HG03196 (cell line): ENCODE measurements around the gene EXOC5.
A peak's percentile ranks its signal among the peaks of the same experiment; 100 is the strongest.
"Not testable (repeated sequence)": the region's sequence is repeated elsewhere in the genome, so short reads cannot be mapped to it uniquely, and the experiment has no call there.

Experiments used
- ATAC-seq: cut with Tn5 transposase; IDR thresholded peaks from one replicate; pipeline ENCODE4 v1.9.1; 2021; ENCODE audit not compliant: unreplicated experiment

EXOC5 gene

DNA sequence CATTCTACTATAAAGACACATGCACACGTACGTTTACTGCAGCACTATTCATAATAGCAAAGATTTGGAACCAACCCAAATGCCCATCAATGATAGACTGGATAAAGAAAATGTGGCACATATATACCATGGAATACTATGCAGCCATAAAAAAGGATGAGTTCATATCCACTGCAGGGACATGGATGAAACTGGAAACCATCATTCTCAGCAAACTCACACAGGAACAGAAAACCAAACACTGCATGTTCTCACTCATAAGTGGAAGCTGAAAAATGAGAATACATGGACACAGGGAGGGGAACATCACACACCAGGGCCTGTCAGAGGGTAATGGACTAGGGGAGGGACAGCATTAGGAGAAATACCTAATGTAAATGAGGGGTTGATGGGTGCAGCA is 10.5 kb downstream of the EXOC5 start:
- not testable (repeated sequence) for ATAC-seq

DNA sequence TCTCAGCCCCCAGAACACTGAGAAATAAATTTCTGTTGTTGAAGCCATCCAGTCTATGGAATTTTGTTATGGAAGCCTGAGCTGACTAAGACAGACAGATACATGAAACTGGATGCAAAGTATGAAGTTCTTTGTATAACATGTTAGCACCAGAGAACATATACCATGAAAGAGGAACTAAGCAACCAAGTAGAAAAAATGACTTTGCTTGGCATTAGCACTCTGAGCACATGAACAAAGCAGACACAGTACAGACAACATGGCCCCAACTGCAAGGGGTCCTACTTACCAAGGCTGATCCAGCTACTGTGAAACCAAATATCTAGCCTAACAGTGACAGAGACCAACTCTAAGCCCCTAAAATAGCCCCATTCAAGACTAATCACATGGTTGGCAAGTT is 13.8 kb downstream of the EXOC5 start:
- ATAC-seq: peak; percentile 51

DNA sequence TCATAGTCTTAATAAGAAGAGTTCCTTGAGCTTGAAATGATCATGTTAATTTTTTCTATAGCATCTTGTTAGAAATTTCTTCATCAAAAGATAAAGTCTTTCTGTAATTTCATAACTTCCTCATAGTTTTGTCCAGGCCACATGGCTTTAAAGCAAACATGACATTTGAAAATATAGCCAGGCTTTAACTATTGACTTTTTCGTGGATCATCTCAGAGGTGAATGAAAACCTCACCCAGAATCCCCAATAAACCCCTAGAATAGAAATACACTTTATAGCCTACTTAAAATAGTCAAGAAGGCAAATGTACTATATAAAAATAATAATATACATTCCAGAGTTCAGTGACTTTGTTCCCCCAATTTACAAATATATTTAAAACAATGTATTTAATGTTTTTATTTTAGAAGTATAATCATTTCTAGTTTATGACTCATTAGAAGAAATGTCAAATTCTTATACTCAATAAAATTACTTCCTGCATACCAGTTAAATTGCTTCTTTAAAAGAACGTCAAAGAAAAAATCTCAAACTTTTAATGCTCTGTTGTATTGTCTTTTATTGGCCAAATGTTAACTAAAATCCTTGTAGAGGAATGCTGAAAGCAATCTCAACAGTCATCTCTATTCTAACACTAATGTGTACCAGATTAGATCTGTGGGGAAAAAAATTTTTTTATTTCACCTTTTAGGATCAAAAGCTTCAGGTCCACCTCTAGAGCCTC is 21.6 kb downstream of the EXOC5 start:
- ATAC-seq: no peak

DNA sequence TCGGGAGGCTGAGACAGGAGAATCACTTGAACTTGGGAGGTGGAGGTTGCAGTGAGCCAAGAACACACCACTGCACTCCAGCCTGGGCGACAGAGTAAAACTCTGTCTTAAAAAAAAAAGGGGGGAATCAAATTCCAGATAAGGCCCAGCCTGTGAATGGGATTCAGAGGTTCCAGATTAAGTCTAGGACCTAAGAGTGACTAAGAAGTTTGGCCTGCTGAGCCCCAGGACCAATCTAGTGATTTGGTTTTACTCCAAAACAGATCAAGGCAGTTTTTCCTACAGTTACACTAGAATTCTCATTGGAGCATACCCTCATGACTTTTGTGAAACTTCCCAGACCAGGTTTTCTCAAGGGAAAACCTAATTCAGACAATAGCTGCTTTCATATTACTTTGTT is 22.8 kb downstream of the EXOC5 start:
- ATAC-seq: no peak

DNA sequence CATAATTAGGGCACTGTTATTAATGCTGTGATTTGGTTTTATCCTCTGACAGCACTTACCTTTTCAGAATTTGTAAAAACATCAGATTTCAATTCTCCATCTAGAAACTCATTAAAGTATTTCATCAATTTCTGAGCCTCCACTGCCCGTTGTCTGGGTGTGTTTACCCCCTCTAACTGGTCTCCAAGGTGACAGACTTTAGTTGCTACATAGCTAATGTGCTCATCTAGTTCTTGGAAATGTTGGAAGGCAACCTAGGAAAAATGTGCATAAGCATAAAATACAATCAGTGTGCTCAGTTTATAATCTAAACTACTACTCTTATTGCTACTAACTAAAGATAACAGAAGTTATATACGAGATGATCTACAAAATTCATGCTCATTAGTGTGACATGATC is 24.6 kb downstream of the EXOC5 start:
- no peak for ATAC-seq

DNA sequence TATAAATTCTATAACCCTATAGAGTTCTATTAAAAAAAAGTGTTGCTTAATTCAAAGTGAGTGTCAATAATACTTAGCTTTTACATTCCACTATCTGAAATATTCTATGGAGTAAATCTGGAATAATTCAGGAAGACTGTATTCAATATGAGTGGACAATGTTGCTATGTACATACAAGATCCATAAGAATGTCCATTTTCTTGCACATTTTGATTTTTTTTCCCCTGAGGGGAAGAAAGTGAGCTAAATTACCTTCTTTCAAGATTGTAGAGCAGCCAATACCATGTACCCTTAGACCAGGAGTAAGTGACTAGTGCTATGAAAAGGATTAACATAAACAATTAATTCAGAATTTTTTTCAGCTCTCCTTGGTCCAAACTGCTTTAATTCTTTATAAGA is 25.4 kb downstream of the EXOC5 start:
- no peak for ATAC-seq

DNA sequence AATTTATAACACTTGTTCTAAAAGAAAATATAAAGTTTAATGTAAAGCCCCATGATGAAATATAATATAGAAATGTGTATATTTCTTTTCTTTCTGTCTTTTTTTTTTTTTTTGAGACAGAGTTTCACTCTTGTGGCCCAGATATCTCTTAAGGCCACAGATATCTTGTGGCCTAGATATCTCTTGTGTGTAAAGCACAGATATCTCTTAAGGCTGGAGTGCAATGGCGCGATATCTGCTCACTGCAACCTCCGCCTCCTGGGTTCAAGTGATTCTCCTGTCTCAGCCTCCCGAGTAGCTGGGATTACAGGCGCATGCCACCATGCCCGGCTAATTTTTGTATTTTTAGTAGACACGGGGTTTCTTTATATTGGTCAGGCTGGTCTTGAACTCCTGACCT is 28.6 kb downstream of the EXOC5 start:
- ATAC-seq: not testable (repeated sequence)

DNA sequence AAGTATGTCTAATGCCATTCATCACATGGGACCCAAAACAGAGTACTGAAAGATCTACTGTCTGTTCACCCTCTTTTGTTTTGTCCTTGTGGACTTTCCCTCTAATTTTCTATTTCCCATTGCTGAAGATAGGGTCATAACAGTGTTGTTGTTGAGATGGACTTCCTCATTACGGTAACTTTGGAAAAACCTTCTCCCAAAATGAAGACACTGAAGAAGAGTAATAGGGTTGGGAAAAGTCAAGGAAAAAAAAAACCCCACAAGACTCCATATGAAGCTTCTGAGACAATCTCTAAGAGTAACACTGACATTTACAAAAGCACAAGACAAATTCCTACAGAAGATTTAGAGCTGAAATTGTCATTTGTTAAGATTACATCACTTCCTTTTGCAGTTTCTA is 36.7 kb downstream of the EXOC5 start:
- no peak for ATAC-seq

DNA sequence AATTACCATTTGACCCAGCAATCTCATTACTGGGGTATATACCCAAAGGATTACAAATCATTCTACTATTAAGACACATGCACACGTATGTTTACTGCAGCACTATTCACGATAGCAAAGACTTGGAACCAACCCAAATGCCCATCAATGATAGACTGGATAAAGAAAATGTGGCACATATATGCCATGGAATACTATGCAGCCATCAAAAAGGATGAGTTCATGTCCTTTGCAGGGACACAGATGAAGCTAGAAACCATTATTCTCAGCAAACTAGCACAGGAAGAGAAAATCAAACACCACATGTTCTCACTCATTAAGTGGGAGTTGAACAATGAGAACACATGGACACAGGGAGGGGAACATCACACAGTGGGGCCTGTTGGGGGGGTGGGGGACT is 40.4 kb downstream of the EXOC5 start:
- ATAC-seq: not testable (repeated sequence)

DNA sequence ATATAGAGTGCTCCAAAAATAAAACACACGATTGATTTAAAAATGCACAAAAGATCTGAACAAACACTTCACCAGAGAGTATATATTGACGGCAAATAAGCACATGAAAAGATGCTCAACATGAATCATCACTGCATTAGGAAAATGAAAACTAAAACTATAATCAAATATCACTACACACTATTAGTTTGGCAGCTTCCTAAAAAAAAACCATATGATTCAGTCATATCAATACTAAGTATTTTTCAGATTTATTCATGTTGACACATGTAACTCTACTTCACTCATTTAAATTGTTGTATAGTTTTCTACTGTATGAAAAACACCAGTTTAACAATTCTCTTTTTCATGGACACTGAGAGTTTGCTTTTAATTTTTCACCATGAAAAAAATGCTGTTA is 41.6 kb downstream of the EXOC5 start:
- no peak for ATAC-seq

DNA sequence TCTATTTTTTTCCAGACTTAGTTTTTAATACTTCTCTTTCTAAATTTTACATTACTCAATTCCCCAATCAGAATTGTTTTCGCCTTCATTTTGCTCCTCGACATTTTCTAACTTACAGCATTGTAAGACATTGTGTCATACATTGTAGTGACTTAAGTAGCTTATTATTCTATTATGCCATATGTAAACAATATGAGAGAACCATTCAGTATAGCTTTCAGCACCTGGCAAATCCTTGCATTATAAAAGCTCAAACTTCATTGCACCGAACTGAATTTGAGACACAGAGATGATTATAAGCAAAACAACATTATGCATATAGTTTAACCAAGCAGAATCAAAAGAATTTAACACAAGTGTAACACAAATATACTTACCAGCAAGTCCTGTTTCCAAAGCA is 46.8 kb downstream of the EXOC5 start:
- ATAC-seq: no peak

DNA sequence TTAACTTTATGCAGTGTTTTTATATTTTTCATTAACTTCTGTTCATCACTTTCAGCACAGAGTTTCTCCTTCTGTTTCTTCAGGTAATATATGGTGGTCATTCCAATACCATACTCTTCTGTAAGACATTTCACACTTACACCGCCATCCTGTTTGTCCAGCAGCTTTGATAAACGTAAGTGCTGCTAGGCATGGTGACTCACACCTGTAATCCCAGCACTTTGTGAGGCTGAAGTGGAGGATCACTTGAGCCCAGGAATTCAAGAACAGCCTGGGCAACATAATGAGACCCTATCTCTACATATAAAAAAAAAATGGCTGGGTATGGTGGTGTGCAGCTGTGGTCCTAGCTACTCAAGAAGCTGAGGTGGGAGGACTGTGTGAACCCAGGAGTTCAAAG is 55.8 kb downstream of the EXOC5 start:
- no peak for ATAC-seq

DNA sequence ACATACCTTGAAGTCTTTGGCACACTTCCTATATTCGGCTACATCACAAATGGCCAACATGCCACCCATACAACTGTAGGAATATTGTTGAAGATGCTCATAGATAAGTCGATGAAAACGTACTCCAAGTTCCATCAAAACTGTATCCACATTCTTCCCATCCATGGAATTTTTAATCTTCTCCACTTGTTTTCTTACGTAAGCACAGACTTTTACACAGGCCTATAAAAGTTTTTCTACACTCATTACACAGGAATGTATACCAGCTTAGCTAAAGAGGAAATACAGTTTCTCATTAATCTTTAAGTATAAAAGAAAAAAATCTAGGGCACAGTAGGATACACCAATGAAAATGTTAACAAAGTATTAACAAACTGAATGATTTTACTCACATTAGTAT is 59.1 kb downstream of the EXOC5 start:
- ATAC-seq: no peak

DNA sequence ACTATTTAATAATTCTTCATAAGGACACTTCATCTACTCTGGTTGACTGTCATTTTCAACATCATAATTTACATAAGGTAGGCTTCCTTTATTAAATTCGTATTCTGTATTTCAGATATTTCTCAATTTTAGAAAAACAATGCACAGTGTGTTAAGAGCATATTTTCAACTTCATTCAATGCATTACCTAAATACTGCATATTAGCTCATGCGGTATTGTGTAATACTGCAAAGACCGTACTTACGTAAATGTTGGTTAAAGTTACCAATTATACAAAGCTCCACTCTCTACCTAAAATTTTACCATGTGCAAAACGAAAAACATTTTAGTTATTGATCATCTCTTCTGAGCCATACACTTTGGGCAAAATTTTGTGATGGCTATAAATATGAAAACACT is 62.8 kb downstream of the EXOC5 start:
- no peak for ATAC-seq

DNA sequence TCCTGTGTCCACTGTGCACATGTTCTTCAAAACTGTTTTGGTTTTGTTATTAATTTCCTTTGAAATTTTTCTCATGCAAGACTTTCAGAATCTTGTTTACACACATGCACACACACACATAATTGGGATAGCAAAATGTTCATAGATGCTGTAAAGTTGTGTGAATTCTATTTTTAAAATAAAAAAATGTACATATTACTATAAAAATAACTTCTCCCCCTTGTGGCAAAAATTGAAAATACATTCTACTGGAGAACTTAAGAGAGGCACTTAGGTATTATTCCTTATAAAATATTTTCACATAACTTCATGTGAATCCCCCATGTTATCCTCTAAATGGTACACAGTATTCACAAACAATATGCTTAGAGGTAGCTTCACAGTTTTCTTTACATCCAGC is 66.0 kb downstream of the EXOC5 start:
- not testable (repeated sequence) for ATAC-seq

DNA sequence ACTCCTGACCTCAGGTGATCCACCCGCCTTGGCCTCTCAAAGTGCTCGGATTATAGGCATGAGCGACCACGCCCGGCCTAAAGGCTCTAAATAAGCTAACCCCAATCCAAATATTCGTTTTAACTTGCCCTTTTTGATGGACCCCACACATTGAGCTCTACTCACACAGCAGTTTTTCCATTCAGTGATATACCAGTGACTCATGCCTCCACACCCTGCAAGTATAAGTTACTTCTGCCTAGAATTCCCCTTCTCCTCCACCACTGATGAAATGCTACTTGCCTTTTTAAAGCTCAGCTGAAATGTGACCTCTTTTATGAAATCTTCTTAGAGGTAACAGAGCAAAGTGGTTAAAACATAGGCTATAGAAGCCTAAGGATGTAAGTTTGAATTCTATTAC is 68.8 kb downstream of the EXOC5 start:
- ATAC-seq: no peak

DNA sequence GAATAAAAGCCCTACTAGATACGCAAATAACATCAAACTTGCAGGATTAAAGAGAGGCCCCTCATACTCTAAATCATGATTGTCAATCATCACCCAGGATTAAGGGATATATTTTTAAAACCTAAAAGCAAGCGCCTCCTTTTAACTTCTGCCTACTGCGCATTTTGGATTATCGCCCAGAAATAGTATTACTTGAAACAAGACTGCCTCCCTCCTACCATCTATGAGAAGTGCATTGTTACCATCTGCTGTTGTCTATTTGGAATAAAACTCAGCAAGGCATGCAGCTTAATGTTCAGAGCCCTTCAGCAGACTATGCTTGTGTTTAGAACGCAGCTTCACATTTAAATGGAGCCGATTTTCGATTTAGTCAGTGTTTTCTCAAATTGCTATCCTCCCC is 79.6 kb downstream of the EXOC5 start:
- ATAC-seq: no peak

DNA sequence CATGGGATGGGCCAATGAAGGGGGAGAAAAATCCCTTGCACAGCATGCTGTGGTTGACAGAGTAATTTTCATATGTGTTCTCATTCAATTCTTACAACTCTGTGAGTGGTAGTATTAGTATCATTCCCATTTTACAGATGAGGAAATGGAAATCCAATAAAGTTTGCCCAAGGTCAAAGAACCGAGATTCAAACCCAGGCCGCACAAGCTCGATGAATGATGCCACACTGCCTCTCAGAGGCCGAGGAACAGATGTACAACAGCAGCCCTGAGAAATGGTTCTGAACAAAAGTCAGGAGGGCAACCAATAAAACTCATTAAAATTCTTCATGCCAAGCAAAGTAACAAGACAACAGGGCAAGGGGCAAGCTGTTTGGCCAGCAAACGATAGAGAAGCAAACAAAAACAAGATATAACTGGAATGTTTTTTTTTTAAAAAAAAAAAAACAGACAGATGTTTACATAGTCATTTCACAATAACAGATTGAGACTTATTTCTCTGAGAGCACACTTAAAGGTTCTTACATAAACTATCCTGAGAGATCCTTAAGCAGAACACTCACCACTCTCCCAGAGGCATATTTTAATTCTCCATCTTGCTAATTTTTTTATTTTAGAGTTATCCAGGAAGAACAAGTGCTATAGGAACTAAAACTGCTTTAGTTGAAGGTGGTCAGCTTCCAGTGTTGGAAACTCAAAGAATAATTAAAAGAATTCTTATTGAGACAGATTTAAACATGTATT is 85.8 kb downstream of the EXOC5 start:
- no peak for ATAC-seq

DNA sequence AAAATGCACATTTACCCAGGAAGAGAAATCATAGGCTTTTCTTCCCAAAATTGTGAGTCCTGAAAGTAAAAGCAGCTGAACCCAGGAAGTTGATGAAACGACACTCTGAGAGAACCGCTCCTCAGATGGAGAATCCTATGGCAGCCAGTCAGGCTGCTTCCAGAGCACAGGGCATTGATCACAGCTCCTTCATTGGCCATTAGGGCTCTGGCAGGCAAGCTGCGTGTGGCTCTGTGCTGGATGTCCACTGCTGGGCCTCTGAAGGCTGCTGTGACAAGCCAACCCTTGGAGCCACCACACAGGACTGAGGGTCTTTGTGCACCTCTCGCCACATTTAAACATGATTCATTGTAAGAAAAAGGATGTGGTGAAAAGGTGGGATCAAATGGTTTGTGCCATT is 89.4 kb downstream of the EXOC5 start:
- ATAC-seq: no peak

DNA sequence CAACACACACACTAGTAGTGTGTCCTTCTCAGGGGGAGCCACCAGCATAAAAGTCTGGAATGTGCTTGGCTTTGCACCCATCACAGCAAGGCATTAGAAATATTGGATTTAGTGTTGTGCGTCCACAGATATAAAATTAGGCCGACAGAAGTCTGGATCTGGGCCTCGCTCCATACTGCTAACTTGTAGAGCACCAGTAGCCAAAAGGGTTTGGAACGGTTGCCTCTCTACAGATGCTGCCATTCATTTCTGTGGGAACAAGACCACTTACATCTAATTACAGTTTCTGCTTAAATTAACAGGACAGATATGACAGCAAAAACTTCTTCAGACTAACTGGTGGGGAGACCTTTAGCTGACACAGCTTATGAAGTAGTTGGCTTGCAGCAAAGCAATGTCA is 94.2 kb downstream of the EXOC5 start:
- ATAC-seq: no peak

DNA sequence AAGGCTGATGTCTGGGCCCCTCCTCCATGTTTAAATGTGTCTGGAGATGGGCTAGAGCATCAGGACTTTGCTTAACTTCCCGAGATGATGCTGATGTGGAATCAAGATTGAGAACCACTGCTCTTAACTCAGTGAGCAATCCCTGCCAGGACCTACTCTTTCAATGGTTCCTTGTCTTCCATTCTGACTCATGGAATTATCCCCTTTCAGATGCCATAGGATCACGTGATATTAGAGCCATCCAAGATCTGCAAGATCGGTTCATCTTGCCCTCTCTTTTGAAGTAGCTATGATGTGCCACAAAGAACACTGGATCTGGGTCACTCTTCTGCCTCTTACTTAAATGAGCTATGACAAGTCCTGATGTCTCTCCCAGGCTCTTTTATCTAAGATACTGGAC is 96.8 kb downstream of the EXOC5 start:
- no peak for ATAC-seq

DNA sequence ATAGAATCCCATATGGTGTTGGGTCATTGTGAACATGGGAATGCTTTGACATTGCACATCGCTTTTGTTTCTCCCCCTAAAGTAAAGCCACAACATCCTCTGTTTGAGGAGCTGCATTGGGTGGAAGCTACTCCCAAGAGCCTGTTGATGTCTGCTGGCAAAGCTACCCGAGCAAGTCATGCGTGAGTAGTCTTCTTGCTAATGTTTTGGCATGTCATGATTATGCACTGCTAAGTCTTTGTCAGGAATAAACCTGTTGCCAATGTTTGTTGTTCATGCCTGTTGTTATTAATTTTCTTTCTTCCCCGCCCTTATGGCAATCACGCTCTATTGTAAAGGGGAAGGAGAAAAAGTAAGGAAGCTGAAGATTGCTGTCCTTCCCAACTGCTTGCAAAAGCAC is 97.3 kb downstream of the EXOC5 start:
- ATAC-seq: no peak

DNA sequence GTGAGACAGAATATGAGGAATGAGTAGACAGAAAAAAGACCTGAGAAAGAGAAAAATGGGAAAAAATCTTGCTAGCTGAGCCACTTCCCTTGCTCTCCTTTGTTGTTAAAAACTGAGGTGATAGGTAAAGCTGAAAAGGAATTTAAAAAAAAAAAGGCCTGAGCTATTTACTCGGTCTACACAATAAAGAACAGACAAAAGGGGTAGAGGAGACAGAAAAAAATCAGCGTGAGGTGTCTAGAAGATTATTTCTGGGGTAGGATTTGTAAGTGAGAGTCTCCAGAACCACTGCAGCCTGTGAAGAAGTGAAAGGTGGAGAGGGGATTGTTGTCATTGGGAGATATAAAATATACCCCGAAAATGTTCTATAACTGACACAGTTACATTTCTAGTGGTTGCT is 98.8 kb downstream of the EXOC5 start:
- ATAC-seq: no peak
